ENCODE results near the gene SVOP.

- TF ChIP-seq, protein P1, sequence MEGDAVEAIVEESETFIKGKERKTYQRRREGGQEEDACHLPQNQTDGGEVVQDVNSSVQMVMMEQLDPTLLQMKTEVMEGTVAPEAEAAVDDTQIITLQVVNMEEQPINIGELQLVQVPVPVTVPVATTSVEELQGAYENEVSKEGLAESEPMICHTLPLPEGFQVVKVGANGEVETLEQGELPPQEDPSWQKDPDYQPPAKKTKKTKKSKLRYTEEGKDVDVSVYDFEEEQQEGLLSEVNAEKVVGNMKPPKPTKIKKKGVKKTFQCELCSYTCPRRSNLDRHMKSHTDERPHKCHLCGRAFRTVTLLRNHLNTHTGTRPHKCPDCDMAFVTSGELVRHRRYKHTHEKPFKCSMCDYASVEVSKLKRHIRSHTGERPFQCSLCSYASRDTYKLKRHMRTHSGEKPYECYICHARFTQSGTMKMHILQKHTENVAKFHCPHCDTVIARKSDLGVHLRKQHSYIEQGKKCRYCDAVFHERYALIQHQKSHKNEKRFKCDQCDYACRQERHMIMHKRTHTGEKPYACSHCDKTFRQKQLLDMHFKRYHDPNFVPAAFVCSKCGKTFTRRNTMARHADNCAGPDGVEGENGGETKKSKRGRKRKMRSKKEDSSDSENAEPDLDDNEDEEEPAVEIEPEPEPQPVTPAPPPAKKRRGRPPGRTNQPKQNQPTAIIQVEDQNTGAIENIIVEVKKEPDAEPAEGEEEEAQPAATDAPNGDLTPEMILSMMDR (IDR thresholded peaks at IDR 0.05; ENCODE audit: insufficient read depth, low read depth, low read length), result no peak
- no peak for TF ChIP-seq EZH2 (IDR thresholded peaks at IDR 0.05; ENCODE audit: insufficient read depth, low read length)
Observed at GRCh38 chr12:109056891-109057290, 36.0 kb upstream of the SVOP start.

Measured in astrocyte (in vitro differentiated cells and primary cell).